ENCODE data around the gene CCDC30. TPM values are rescaled to one million over a fixed set of nuclear protein-coding genes. Genes with fewer than 3 reads are reported as not detected.
"Not testable (repeated sequence)": the region's sequence is repeated elsewhere in the genome, so short reads cannot be mapped to it uniquely, and the experiment has no call there.

Gene CCDC30
- total RNA-seq, 1 donor from 2014 or later = 8.4 TPM

DNA sequence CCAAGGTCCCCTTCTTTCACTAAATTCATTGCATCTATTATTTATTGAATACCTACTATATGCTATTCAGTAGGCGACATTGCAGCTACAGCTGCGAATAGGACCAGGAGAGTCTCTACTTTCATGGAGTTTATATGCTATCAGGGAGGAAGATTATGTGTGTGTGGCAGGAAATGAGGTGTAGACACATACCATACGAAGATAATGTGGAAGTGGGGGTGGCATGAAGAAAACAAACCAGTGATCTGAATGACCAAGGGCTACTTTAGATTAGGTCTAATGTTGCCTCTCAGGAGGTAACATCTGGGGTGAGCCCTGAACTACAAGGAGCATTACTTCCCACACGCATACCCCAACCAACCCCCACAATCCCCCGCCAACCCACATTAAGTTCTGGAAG is 194.1 kb downstream of the CCDC30 start:
- no peak for DNase-seq (ENCODE audit: low spot score)

- peak; percentile 95 for DNase-seq (ENCODE audit: low spot score)
Measured at GRCh38 chr1:42657981-42658876, 195.1 kb downstream of the CCDC30 start, which contains the start of gene PPIH. Gene PPIH, plus strand, starts transcription at chr1:42658423. Its CDS starts 24 bp downstream, at chr1:42658447.

DNA sequence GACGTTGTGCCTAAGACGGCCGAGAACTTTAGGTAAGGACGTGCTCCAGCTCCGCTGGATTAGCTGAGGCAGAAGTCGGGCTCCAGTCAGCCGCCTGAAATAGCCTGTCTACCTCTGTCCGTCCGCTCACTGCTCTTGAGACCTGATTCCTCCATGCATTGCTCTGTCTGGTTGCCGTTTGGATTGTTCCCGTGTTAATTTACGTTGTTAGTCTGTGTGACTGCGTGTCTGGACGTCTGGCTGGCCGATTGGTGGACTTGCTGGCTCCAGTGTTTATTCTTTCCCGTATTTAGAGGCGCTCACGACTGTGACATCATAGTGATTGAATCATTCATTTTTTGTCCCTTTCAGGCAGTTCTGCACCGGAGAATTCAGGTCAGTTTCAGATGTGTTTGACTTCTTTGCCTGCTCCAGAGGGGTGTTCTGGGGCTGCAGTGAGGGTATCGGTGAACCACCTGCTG is 195.8 kb downstream of the CCDC30 start:
- no peak for DNase-seq (ENCODE audit: low spot score)

- DNase-seq (ENCODE audit: low spot score) = no peak
Measured at GRCh38 chr1:42660907-42661500, 197.9 kb downstream of the CCDC30 start.

DNA sequence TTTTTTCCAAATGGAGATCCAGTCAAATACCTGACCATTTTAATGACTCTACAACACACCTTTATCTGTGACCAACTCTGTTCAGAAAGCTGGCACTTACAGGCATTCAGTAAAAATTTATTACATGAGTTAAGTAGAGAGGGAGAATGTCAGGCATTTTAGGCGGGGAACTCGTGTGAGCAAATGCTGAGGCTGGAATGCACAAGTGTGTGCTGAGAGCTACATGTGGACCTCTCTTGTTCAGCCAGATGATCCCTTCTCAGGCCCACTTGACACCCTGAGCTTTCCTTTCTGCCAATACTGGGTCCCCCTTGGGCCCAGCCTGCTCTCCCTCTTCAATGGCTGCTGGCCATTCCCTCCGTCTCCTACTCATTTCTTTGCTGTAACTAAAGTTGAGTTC is 206.8 kb downstream of the CCDC30 start:
- DNase-seq (ENCODE audit: low spot score) = no peak

GRCh38 chr1:42670425-42670824 is 207.3 kb downstream of the CCDC30 start:
- DNase-seq (ENCODE audit: low spot score) = no peak

- DNase-seq (ENCODE audit: low spot score) = no peak
Measured at GRCh38 chr1:42674214-42674613, 211.1 kb downstream of the CCDC30 start.

- DNase-seq (ENCODE audit: low spot score) = no peak
Measured at GRCh38 chr1:42674682-42675081, 211.6 kb downstream of the CCDC30 start.

DNA sequence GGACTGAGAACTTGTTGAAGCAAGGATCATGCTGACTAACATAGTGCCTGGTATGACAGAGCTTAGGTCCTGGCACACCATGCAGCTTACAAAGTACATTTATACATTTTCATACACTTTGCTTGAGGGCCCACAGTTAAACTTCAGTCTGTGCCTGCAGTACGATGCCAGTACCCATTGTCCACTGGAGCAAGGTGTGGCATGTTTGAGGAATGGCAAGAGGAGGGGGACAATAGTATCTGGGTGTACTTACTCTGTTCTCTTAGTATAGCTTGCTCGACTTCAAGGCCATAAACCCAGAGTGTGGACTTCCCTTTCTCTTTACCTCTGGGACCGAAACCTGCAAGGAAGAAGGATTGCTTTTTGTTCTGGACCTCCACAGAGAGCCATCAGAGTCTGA is 212.4 kb downstream of the CCDC30 start:
- no peak for DNase-seq (ENCODE audit: low spot score)

DNA sequence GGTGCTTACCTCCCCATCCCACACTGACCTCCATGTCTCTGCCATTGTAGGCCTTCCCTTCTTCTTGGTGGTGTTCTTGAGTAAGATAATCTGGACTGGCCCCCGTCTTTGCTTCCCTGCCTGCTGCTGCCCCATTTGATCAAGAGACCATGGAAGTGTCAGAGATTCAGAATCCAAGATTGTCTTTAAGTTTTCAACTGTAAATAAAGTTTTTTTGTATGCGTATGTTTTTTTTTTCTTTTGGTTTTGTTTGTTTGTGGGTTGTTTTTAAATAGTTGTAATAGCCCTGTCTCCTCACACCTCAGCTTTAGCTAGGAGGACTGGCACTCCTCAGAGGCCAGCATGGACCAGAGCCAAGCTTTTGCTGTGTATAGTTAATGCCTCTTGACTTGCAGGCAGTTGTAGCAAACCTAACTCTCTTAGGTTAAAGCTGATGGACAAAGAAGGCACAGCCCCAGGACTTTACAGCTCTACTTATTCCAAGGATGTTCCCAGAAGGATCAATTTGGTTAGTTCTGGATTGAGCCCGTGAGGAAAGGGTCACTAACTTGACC is 213.5 kb downstream of the CCDC30 start:
- DNase-seq (ENCODE audit: low spot score) = no peak

DNA sequence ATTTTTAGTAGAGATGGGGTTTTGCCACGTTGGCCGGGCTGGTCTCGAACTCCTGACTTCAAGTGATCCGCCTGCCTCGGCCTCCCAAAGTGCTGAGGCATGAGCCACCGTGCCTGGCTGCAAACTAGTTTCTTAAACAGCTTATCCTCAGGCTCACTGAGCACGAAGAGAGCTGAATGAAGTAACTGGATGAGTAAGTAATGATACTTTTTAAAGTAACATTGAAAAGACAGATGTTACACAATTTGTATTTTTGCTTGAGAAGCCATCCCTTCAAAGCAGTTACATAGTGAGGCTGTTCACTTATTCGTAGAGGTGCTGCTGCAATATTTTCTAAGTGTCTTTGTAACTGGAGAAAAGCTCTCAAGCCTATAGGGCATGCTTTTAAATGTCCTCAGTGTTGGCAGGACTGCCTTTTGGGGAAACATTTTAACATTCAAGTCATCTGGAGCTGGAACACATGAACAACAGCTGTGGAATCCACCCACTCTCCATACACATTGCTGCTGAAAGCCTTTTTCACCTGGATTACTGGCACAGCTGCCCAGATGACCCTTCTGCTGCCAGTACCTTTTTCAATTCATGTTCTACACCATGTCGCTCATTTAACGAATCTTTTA is 216.4 kb downstream of the CCDC30 start:
- DNase-seq (ENCODE audit: low spot score) = no peak

- DNase-seq (ENCODE audit: low spot score) = no peak
Measured at GRCh38 chr1:42680055-42680454, 217.0 kb downstream of the CCDC30 start.

DNA sequence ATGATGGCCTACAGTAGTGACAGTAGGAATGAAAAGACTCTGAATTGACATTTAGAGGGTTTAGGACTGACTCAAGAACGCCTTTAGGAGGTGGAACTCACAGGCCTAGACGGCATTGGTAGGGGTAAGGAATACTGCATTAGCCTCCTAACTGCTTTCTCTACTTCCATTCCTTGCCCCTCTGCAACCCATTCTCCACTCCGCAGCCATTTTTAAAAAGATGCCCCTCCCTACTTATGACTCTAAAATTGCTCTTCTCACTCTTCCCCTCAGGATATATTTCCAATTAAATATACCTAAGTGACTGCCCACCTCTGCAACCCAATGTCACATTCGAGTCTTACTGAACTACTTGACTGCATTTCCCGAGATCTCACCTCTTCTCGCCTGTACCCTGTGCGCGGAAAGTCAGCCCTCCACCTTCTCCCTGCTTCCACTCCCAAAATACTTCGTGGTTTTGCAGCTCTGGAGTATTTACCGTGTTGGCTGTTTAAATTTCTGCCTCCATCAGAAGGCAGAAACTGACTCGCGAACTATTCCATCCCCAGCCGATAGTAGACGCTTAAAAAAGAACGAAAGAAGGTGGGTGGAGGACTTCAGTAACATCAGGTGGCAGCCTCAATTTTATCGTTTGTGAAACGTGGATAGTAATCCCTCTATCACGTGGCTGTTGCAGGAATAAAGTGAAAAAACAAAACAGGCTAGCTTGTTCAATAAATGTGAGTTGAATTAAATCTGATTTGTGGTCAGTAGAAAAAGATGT is 218.0 kb downstream of the CCDC30 start:
- no peak for DNase-seq (ENCODE audit: low spot score)

DNA sequence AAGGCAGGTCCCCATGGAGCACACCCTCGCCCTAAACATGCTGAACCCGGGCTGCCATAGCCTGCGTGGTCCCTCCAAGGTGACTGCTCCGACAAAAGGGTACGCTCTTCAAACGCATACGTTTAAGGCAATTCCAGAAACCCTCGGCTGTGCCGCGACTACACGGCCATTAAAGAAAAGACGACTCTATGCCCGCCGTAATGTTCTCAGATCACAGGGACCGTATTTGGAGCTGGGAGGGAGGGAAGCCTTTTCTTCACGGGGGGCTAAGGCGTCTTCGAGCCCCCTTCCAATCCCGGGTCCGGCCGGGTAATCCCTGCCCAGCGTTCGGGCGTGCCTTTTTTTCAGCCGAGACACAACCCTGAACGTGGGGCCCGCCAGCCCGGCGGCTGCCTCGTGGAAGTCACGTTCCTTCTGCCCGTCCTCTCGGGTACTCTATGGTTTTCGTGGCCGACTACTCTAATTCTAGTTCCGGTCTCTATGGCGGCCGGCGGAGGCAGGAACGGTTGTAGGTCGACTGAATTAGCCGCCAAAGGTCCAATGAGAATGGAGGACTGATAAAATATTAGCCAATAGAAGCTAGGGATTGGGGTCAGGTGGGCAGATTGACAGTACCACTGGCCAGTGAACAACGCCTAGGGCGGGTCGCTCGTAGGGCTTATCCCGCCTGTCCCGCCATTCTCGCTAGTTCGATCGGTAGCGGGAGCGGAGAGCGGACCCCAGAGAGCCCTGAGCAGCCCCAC is 218.8 kb downstream of the CCDC30 start, which contains the start of gene YBX1:
YBX1 (plus strand) TSS at position 678 of the 743 bp plus-strand sequence. CDS start 148 bp downstream, outside the sequence.
- peak; percentile 98 for DNase-seq (ENCODE audit: low spot score)

- DNase-seq (ENCODE audit: low spot score) = not testable (repeated sequence)
Measured at GRCh38 chr1:42682484-42682738, 219.3 kb downstream of the CCDC30 start.

DNA sequence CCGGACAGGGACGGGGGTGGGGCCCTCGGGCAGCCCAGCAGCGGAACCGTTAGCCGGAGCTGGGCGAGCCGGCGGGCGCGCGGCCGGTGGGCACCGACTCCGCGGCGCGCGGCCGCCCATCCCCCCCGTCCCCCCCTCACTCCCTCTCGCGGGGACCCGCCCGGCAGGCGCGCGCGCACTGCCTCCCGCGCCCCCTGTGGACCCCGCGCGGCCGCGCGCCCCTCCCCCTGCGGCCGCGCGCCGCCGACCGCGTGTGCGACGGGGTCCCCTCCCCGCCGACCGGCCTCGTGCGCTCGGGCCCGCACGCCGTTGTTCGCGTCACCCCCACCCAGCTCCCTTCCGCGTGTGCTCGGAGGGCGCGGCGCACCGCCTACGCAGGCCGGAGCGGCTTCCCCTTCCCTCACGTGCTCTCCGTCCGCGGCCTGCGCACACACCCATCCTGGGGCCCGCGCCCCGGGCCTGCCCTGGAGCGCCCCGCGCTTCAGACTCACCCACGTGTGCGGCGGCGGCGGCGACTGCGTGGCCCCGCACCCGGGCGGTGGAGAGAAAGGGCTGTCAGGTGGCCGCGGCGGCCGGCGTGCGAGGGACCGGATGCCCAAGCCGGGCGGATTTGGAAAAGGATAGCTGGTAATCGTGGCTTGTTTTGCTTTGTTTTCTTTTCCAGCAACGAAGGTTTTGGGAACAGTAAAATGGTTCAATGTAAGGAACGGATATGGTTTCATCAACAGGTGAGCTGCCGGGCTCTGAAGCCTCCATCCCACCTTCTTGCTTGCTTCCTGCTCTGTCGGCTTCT is 219.8 kb downstream of the CCDC30 start:
- peak; percentile 72 for DNase-seq (ENCODE audit: low spot score)

GRCh38 chr1:42684139-42684538 is 221.1 kb downstream of the CCDC30 start:
- no peak for DNase-seq (ENCODE audit: low spot score)

- no peak for DNase-seq (ENCODE audit: low spot score)
Measured at GRCh38 chr1:42686418-42686817, 223.3 kb downstream of the CCDC30 start.

DNA sequence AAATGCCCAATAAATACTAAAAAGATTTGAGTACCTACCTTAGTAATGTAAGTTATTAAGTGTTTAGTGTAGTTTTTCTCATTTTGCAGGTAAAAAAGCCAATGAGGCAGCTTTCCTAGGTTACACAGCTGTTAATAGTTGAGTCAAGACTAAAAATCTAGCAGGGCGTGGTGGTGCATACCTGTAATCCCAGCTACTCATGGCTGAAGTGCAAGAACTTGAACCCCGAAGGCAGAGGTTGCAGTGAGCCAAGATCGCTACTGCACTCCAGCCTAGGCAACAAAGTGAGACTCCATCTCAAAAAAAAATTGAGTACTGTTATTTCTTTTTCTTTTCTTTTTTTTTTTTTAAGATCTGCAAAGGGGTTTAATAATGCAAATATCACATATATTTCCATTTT is 226.8 kb downstream of the CCDC30 start:
- DNase-seq (ENCODE audit: low spot score) = no peak
